Calu3 (cell line): Measurements from ENCODE around the gene MGMT. TPM values are rescaled to one million over a fixed set of nuclear protein-coding genes. Genes with fewer than 3 reads are reported as not detected.

ENCODE experiments used
- BruUV-seq: library from RNA; stranded (reverse); fragments of 400-500 nt; replicated peaks from 2 replicates; lab custom pipeline; 2021; lab: Mats Ljungman, UMichigan
- CTCF ChIA-PET: fragments of 300-600 bp; sonication (Branson Sonifier 250); formaldehyde crosslinking; loops from one replicate; lab custom pipeline; 2022; ENCODE audit warnings: antibody characterized with exemption; lab: Charles Lee
- DNase-seq: peaks from one replicate; pipeline ENCODE4 v3.0.0; 2022
- H3K27ac Mint-ChIP-seq: one replicate; pipeline ENCODE4 v1.8.0; 2022; ENCODE audit warnings: mixed read lengths; ENCODE audit not compliant: unreplicated experiment
- H3K27me3 Mint-ChIP-seq: one replicate; pipeline ENCODE4 v1.8.0; 2022; ENCODE audit warnings: mixed read lengths; ENCODE audit not compliant: unreplicated experiment
- H3K36me3 Mint-ChIP-seq: one replicate; pipeline ENCODE4 v1.8.0; 2022; ENCODE audit warnings: mild to moderate bottlenecking, moderate library complexity, mixed read lengths; ENCODE audit not compliant: insufficient read depth, unreplicated experiment
- H3K4me1 Mint-ChIP-seq: one replicate; pipeline ENCODE4 v1.8.0; 2022; ENCODE audit warnings: mild to moderate bottlenecking, low read depth, mixed read lengths; ENCODE audit not compliant: unreplicated experiment
- H3K4me3 Mint-ChIP-seq: one replicate; pipeline ENCODE4 v1.8.0; 2022; ENCODE audit warnings: mild to moderate bottlenecking, low read depth, moderate library complexity, mixed read lengths; ENCODE audit not compliant: unreplicated experiment
- H3K9me3 Mint-ChIP-seq: one replicate; pipeline ENCODE4 v1.8.0; 2022; ENCODE audit warnings: low read depth, mixed read lengths; ENCODE audit not compliant: unreplicated experiment
- CTCF ChIP-seq: fragments of 200-600 bp; IDR thresholded peaks from one replicate; pipeline ENCODE4 v1.8.0; 2022; ENCODE audit warnings: antibody characterized with exemption; ENCODE audit not compliant: unreplicated experiment
- intact Hi-C: fragments of 100-400 bp; cut with micrococcal nuclease; formaldehyde crosslinking; loops from one replicate; pipeline ENCODE4 v1.10.0; 2022; ENCODE audit not compliant: unreplicated experiment
- total RNA-seq: library from RNA; stranded (reverse); gene quantifications from 2 replicates; pipeline ENCODE4 v1.2.3, GENCODE V29; 2022

The MGMT gene
- total RNA-seq, 1 experiment from 2014 or later = 8.3 TPM

- no peak overlapping the region for H3K27ac Mint-ChIP-seq
- intact Hi-C loops = no loop called here
These were observed 131.4 kb downstream of the MGMT start for GRCh38 chr10:129598413-129598812.

GRCh38 chr10:129599160-129599559 lies 132.1 kb downstream of the MGMT start:
- intact Hi-C loops = no loop called here
- CTCF ChIA-PET = no interaction called here
- no peaks in the 10 kb centered on the region for H3K4me1 Mint-ChIP-seq
- BruUV-seq = no TSS peak
- no peaks in the 10 kb centered on the region for H3K36me3 Mint-ChIP-seq
- peaks cover 10% of the 10 kb centered on the region for H3K9me3 Mint-ChIP-seq
- no peak overlapping the region for H3K4me3 Mint-ChIP-seq
- no peak overlapping the region for H3K27ac Mint-ChIP-seq
- no peak for TF ChIP-seq CTCF
- H3K27me3 Mint-ChIP-seq = no peaks in the 10 kb centered on the region
- DNase-seq = no peak

More at GRCh38 chr10:129598413-129598812, 131.4 kb downstream of the MGMT start:
- Mint-ChIP-seq H3K9me3 (peaks cover 13% of the 10 kb centered on the region), H3K4me3 (no peak overlapping the region), H3K4me1 (no peaks in the 10 kb centered on the region), H3K27me3 (no peaks in the 10 kb centered on the region), H3K36me3 (no peaks in the 10 kb centered on the region)
- BruUV-seq = no TSS peak
- no peak for TF ChIP-seq CTCF
- CTCF ChIA-PET = no interaction called here
- DNase-seq = no peak

GRCh38 chr10:129601737-129602136 lies 134.7 kb downstream of the MGMT start:
- Mint-ChIP-seq H3K27me3 (no peaks in the 10 kb centered on the region), H3K4me3 (no peak overlapping the region), H3K36me3 (no peaks in the 10 kb centered on the region), H3K9me3 (peaks cover 4% of the 10 kb centered on the region), H3K27ac (no peak overlapping the region), H3K4me1 (no peaks in the 10 kb centered on the region)
- no TSS peak for BruUV-seq
- DNase-seq = no peak
- CTCF ChIA-PET = no interaction called here
- intact Hi-C loops = no loop called here
- TF ChIP-seq CTCF = no peak

GRCh38 chr10:129602938-129603535 lies 136.0 kb downstream of the MGMT start:
- no TSS peak for BruUV-seq
- no peaks in the 10 kb centered on the region for H3K36me3 Mint-ChIP-seq
- no peaks in the 10 kb centered on the region for H3K27me3 Mint-ChIP-seq
- intact Hi-C loops = no loop called here
- DNase-seq = no peak
- H3K4me3 Mint-ChIP-seq = no peak overlapping the region
- H3K27ac Mint-ChIP-seq = no peak overlapping the region
- H3K9me3 Mint-ChIP-seq = no peaks in the 10 kb centered on the region
- TF ChIP-seq CTCF = no peak
- no peaks in the 10 kb centered on the region for H3K4me1 Mint-ChIP-seq
- CTCF ChIA-PET = no interaction called here
